HG03439 (cell line): ENCODE data around the gene TNNC2.
"Not testable (repeated sequence)": the region's sequence is repeated elsewhere in the genome, so short reads cannot be mapped to it uniquely, and the experiment has no call there.

Experiments used
- ATAC-seq: cut with Tn5 transposase; IDR thresholded peaks from one replicate; pipeline ENCODE4 v1.9.1; 2021; ENCODE audit warnings: mild to moderate bottlenecking, moderate library complexity; ENCODE audit not compliant: unreplicated experiment

The TNNC2 gene

DNA sequence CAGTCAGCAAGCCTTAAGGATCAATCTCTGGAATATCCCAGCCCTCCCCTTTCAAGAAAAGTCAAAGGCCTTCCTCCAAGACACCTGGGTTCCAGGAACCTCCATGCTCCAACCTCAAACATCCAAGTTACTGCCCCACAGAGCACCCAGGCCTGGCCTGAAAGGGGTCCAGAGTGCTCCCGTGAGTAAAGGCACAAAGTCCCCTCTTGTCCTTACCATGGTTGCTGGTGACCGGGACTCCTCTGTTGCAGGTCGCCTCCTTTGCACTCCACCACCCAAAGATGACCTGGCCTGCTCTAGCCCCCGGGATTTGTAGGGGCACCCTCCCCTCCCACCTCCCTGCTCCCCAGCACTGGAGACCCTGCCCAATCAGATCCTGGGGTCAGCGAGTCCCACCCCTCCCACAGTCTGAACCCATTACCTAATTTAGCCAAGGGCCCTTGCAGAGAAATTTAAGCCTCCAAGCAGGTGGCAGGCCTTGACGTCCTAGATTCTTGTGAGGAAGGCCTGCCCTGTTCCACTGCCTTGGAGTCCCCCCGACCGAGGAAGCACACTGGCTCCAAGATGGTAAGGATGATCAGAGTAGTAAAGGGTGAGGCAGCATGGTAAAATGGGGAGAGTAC lies at the start of gene TNNC2:
TNNC2 (minus strand) TSS at position 283 of the 623 bp plus-strand sequence; CDS start at position 219, 64 bp downstream.
- no peak for ATAC-seq

DNA sequence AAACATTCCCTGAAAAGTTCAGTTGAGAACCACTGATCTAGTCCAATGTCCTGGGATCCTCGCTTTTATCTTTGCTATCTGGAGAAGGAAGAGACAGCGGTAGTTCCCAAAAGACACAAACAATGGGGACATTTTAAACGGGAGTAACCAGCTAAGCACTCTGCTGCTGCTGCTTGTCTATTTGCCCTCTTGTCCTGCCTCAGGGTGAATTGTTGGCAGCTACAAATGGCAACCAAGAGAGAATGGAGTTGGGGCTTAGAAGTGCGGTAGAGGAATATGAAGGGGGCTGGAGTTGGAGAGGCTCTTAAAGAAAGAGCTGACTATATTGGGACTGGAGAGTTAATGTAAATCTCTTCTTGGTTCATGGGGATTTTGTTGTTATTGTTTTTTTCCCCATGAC lies 47.5 kb upstream of the TNNC2 start:
- ATAC-seq = no peak

DNA sequence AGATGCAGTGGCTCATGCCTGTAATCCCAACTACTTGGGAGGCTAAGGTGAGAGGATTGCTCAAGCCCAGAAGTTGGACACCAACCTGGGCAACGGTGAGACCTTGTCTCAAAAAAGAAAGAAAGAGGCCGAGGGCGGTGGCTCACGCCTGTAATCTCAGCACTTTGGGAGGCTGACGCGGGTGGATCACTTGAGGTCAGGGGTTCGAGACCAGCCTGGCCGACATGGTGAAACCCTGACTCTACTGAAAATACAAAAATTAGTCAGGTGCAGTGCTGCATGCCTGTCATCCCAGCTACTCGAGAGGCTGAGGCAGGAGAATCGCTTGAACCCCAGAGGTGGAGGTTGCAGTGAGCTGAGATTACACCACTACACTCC lies 47.0 kb upstream of the TNNC2 start:
- ATAC-seq = not testable (repeated sequence)

DNA sequence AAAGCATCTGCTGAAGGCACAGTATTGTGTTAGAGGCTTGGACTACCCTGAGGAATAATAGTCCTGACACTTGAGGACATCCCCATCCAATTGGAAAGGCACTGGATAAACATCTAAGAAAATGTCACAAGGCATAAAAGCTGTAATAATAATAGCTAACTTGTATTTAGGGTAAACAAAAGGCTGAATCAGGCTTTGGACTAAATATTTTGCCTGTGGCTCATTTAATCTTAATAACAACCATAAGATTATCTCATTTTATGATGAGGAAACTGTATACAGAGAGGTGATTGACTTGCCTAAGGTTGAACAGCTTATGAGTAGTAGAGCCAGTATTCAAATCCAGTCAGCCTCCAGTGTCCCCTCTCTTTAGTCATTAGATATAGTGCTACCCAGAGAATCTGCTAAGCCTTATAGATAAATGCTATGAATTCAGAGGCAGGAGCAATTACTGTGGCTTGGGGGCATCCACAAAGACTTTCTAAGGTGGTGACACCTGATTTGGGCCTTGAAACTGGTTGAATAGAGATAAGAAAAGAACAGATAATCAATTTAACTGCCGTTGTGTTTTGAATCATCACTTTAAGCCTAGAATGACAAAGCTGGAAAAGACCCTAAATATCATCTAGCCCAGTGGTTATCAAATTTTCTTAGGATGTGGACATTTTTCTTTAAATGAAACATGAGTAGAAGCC lies 46.4 kb upstream of the TNNC2 start:
- no peak for ATAC-seq

DNA sequence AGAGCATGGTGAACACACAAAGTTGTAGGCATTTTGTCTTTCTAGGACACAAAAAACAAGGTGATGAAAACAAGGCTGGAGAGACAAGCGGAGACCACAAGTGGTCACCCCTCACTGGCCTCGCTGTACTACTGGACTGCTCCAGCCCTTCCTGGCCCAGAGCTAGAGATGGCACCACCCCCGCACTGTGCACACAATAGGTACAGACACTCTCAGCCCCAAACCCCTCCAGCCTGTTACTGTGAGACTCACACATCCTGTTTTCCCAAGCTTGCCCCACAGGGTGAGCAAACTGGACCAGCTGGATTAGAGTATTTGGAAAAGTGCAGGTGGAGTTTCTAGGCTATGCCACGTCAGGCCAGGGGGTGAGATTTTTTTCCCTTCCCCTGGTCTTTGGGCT lies 45.5 kb upstream of the TNNC2 start:
- ATAC-seq = no peak

DNA sequence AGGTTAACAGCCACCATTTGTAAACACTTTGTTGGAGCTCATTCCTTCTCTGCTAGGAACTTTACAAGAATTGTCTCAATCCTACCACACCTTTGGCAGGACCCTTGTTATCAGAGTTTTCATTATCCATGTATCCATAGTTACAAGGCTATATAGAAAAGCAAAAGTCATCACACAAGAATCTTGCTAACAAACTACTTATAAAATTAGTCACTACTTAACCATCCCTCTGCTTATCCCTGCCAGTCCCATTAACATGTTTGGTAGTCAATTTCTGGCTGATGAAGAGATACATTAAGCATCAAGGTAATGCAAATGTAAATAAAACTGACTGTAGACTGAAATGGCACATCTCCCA lies 40.7 kb upstream of the TNNC2 start:
- ATAC-seq = no peak

DNA sequence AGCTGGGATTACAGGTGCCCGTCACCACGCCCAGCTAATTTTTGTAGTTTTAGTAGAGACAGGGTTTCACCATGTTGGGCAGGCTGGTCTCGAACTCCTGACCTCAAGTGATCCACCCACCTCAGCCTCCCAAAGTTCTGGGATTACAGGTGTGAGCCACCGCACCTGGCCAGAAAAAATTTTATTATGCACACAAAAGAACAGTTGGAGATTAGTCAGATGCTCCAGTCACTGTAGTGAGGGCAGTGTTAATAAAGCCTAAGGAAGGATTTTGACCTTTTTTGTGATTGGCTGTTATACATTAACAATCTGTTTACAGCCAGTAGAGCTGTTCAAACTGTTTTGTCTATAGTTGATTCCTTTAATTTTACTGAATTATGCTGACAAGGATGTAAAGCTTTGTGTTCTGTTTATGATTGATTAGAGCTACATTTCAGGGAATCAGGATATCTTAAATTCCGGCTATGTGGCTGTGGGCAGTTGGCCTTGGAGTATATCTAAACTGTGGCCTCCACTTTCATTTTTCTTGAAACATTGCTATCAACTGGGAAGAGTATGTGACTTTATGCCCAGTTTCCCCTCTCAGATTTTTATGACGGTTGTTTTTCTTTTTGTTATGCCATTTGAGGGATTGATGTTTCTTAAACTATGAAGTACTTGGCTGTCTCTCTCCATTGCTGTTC lies 40.2 kb upstream of the TNNC2 start:
- ATAC-seq = no peak

DNA sequence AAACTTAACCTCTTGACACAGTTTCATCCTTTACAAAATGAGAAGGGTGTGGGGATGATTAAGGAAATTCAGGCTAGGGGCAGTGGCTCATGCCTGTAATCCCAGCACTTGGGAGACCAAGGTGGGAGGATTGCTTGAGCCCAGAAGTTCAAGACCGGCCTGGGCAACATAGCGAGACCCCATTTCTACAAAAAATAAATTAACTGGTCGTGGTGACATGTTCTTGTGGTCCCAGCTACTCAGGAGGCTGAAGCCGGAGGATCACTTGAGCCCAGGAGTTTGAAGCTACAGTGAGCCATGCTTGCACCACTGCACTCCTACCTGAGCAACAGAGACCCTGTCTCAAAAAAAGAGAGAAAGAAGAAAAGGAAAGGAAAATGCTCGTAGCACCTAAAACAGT lies 39.3 kb upstream of the TNNC2 start:
- no peak for ATAC-seq

DNA sequence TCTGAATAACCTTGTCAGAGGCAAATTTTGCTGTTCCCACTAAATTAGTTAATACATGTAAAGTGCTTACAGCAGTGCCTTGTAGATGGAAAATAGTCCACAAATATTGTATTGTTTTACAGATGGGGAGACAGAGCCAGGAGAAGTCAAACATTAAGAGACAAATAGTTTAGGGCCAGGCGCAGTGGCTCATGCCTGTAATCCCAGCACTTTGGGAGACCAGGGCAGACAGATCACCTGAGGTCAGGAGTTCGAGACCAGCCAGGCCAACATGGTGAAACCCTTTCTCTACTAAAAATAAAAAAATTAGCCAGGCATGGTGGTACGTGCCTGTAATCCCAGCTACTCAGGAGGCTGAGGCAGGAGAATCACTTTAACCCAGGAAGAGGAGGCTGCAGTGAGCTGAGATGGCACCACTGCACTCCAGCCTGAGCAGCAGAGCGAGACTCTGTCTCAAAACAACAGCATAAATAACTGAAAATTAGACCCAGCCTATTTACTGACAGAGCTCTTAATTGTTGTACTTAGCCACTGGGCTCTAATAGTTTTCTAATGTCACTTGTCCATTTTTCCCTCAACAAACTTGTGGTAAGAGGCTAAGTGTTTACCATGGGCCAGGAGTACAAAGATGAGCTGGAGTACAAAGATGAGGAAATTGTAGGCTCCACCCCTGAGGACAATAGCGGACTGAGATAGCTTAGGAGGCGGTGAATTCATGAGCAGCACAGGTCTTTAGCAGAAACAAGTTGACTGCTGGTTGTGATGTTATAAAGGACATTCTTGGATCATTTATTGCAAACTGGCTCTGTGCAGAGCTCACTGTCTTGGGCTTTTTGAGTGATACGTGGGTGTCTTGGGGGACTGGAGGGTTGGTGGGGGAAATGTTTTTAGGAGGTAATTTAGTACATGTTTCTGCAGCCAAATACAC lies 36.7 kb upstream of the TNNC2 start:
- no peak for ATAC-seq

DNA sequence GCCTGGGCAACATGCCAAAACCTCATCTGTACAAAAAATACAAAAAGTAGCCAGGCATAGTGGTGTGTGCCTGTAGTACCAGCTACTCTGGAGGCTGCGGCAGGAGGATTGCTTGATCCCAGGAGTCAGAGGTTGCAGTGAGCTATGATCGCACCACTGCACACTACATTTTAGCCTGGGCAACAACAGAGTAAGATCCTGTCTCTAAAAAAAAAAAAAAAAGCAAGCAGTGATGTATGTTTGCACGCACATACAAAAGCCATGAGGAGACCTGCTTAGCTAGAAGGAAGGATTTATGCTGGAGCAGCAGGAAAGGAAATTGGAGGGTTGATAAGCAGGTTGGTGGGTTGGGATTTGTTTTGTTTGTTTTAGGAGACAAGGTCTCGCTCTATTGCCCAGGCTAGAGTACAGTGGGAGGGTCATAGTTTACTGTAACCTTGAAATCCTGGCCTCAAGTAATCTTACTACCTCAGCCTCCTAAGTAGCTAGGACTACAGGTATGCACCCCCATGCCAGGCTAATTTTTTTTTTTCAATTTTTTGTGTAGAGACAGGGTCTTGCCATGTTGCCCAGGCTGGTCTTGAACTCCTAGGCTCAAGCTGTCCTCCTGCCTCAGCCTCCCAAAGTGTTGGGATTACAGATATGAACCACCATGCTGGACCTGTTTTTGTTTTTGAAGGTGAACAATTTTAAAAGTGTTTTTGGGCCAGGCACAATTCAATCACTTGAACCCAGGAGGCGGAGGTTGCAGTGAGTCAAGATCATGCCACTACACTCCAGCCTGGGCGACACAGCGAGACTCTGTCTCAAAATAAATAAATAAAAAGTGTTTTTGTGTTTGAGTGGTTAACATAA lies 34.3 kb upstream of the TNNC2 start:
- no peak for ATAC-seq

DNA sequence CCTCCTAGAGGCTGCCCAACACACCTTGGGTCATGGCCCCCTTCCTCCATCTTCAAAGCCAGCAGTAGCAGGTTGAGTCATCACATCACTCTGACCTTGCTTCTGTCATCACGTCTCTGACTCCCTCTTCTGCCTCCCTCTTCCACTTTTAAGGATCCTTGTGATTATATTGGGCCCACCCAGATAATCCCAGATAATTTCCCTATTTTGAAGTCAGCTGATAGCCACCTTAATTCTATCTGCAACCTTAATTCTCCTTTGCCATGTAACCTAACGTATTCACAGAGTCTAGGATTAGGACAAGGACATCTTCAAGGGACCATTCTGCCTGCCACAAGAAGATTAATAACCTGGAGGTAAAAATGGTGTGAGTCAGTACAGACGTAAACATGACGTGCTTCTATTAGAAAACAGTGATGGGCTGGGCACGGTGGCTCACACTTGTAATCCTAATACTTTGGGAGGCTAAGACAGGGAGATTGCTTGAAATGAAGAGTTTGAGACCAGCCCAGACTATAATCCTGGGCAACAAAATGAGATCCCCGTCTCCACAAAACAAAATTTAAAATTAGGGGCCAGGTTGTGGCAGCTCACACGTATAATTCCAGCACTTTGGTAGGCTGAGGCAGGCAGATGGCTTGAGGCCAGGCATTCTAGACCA lies 33.6 kb upstream of the TNNC2 start:
- ATAC-seq = no peak

DNA sequence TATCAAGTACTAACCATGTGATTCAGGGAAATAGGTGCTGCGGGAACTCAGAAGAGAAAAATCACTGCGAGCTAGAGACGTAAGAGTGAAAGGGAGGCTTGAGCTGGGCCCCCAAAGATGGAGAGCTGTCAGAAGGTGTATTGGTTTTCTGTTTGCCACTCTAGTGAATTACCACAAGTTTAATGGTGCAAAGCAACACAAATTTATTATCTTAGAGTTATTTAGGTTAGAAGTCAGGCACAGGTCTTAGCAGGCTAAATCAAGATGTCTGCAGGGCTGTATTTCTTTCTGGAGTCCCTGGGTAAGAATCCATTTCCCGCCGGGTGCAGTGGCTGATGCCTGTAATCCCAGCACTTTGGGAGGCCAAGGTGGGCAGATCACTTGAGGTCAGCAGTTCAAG lies 32.8 kb upstream of the TNNC2 start:
- ATAC-seq = no peak

DNA sequence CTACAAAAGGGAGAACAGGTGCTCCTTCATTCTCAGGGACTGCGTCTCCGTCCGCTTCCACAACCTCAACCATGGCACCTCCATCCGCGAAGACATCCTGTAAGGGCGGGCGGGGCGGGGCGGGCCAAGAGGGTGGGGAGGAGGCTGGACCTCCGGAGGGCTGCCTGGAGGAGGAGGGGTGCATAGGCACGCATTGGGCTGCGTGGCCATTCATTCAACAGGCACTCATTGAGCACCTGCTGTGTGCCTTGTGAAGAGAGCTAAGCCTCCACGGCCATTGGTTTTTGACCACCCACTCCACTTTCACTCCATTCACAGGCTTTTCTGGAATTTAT lies 30.7 kb upstream of the TNNC2 start:
- peak; percentile 14 for ATAC-seq

DNA sequence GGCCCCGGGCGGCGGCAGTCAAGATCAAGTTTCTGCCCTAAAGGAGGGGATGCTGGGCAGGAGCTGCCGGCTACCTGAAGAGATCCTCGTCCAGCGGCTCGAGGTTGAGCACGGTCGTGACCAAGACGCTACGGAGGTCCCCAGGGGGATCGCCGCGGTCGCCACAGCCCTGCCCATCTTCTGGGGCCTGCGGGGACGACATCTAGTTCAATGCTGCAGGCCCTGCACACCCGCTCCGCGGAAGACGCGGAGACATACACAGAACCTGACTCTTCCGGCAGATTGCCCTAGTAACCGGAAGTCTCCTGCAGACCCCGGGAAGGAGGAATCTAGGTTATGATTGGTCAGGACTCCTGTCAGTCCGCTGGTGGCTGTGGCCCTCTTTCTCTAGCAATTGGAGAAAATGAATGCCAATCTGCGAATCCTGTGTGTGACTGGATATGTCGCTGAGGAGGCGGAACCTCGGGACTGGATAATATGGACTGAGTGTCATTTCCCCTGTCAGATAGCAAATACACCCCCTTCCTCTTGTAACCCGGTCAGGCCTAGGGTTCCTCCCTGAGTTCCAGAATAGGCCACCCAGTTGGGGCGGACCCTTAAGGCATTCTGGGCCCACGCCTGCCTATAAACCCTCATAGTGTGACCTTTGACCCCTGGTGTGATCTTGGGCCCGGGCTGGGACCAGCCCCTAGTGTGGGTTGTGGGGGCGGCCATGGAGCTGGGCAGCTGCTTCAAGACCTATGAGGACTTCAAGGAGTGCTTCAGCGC lies 30.2 kb upstream of the TNNC2 start, which contains the start of the genes ACOT8 and ZSWIM3:
ACOT8 (minus strand) TSS at position 279 of the 768 bp plus-strand sequence; CDS start at position 202, 77 bp downstream.
ZSWIM3 (plus strand) TSS at position 501 of the 768 bp plus-strand sequence; CDS start at position 713, 212 bp downstream.
- peak; percentile 94 for ATAC-seq

DNA sequence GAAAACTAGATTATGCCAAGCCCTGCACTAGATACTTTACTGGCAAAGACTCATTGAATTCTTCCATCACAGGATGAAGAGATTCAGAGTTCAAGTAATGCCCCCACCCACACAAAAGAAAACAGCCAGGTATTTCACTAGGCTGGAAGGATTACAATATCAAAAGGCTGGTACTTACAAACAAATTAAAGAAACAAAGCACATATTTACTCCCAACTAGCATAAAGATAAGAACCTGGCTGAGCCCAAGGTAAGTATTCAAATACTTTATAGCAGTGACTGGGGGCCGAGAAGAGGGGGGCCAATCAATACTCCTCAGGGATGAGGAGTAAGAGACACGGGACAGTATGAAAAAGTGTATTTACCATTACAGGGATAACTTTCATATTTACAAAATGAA lies 26.4 kb upstream of the TNNC2 start:
- no peak for ATAC-seq

DNA sequence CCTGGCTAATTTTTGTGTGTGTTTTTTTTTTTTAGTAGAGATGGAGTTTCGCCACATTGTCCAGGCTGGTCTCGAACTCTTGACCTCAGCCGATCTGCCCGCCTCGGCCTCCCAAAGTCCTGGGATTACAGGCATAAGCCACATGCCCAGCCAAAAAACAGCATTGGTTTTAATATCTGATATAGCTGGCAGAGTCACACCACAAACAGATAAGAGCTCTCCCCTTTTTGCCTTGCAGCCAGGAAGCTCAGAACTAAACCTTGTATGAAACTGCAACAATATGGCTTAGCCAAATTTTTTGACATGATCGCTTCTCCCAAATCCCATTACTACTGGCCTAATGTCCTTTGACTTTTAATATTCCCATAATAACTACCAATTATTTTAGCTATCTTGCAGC lies 25.2 kb upstream of the TNNC2 start:
- ATAC-seq = no peak

DNA sequence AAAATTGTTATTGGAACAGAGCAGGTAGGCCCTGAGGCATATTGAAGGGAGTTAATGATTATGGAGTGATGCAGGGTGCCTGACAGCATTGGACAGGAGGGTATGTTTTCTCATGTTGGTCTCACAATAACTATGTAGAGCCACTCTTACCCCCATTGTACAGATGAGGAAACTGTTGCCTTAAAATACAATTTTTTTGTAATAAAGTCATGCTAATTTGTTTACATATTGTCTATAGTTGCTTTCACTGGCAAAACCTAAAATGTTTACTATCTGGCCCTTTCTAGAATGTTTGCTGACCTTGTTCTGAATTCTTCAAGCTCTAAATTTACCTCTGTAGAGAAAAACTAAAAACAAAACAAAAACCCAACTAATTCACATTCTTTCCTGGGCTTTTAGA lies 24.4 kb upstream of the TNNC2 start:
- ATAC-seq = no peak

DNA sequence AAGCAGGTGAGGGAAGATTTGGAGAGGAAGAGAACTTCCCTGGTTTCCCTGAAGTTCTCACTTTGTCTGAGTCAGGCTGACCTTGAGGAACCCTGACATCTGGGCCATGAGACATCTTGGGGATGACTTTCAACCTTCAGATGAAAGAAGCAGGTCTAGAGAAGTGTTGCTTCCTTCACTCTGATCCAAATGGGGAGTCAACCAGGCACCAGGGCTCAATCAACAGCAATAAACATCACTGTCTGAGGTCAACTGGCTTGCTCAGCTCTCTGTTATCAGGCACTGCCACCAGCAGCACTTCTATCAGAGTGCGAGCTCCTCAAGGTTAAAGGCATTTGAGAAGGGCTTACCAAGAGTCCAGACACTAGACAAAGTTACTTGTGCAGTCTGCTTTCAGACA lies 23.8 kb upstream of the TNNC2 start:
- no peak for ATAC-seq

DNA sequence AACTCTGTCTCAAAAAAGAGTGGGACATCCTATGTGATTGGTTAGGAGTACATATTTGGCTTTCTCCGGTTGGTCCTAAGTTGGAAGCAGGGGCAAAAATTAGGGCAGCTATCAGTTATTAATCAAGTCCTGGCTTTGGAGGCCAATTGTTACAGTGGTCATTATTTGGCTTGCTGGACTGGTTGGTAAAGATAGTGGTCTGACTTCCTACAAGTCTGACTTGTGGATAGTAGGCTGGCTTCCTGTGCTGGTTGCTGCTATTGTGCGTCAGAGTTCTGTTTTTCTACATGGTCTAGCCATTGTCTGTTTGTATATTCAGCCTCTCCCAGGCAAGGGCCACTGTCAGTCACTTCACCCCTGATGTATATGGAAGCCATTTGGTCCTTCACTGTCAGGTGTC lies 23.1 kb upstream of the TNNC2 start:
- no peak for ATAC-seq
